Esophagus muscularis mucosa (tissue), 4 donors: ENCODE data around the gene MYO1E. TPM values are rescaled to one million over a fixed set of nuclear protein-coding genes. Genes with fewer than 3 reads are reported as not detected.

Experiments
- DNase-seq: peaks from one replicate; pipeline ENCODE4 v3.0.0-alpha.2; 2017; ENCODE audit errors: extremely low spot score
- H3K27ac ChIP-seq, 4 donors: fragments of 200-600 bp; sonication (generic); replicated peaks in 1 of 4; 1 replicate in 3 of 4; 2 replicates in 1 of 4; pipeline ENCODE4 v1.5.1; 2016 to 2019; ENCODE audit warnings: mild to moderate bottlenecking in 1 of 4
- H3K27me3 ChIP-seq, 4 donors: fragments of 200-600 bp; sonication (generic); one replicate each; pipeline versions ENCODE4 v1.5.1 to v1.6.0; 2016 to 2019
- H3K36me3 ChIP-seq, 4 donors: fragments of 200-600 bp; sonication (generic); one replicate each; pipeline ENCODE4 v1.5.1; 2016 to 2019
- H3K4me1 ChIP-seq, 4 donors: fragments of 200-600 bp; sonication (generic); one replicate each; pipeline ENCODE4 v1.5.1; 2016 to 2019
- H3K4me3 ChIP-seq, 4 donors: fragments of 200-600 bp; sonication (generic); 1 replicate in 2 of 4; 2 replicates in 2 of 4; pipeline ENCODE4 v1.5.1; 2016 to 2019; ENCODE audit warnings: mild to moderate bottlenecking in 4 of 4, moderate library complexity in 1 of 4
- H3K9me3 ChIP-seq, 4 donors: fragments of 200-600 bp; sonication (generic); 1 replicate in 3 of 4; 2 replicates in 1 of 4; pipeline ENCODE4 v1.5.1; 2016 to 2019
- EP300 ChIP-seq: sonication (generic); formaldehyde crosslinking; IDR thresholded peaks from one replicate; pipeline ENCODE4 v1.6.1; 2017; ENCODE audit warnings: antibody characterized with exemption
- POLR2A ChIP-seq: fragments of 450-650 bp; IDR thresholded peaks from one replicate; pipeline ENCODE4 v1.6.1; 2017; ENCODE audit warnings: antibody characterized with exemption, moderate library complexity, mild to moderate bottlenecking, low read depth
- POLR2AphosphoS5 ChIP-seq, 2 donors: sonication (generic); formaldehyde crosslinking; IDR thresholded peaks; one replicate each; pipeline ENCODE4 v1.6.1; 2017; ENCODE audit warnings: antibody characterized with exemption in 2 of 2
- WGBS: methylation state at CpG from one replicate; pipeline ENCODE4 v1.1.5; 2018; 5-methylcytosine and 5-hydroxymethylcytosine counted together
- intact Hi-C: fragments of 100-400 bp; cut with DNase I; formaldehyde crosslinking; loops from one replicate; pipeline ENCODE4 v1.15.1; 2023
- total RNA-seq, 4 donors: library from RNA; depleted of rRNA; stranded (reverse); fragments of >200 nt; gene quantifications; one replicate each; pipeline versions ENCODE4 v1.1.0 to v1.2.1, GENCODE V29; 2016
- TF ChIP-seq, protein P1 (sequence below), 3 experiments: fragments of 200-600 bp in 2 of 3; fragments of 450-650 bp in 1 of 3; sonication (generic) in 2 of 3; IDR thresholded peaks; one replicate each; pipeline ENCODE4 v1.5.1; 2017 to 2019; ENCODE audit warnings: antibody characterized with exemption in 3 of 3, mild to moderate bottlenecking in 2 of 3, moderate library complexity in 1 of 3

Gene MYO1E
- total RNA-seq, 4 donors from 2014 or later: 32.7 to 39.9 (median 37.6) TPM

GRCh38 chr15:59333401-59334075, 39.1 kb downstream of the MYO1E start:
- H3K36me3 ChIP-seq: no peaks in the 10 kb centered on the region
- intact Hi-C loops: no loop called here
- no peak overlapping the region for H3K4me3 ChIP-seq
- TF ChIP-seq EP300 (no peak), POLR2AphosphoS5 (IDR thresholded peaks at IDR 0.05) (no peak), POLR2A (no peak)
- TF ChIP-seq, protein P1, sequence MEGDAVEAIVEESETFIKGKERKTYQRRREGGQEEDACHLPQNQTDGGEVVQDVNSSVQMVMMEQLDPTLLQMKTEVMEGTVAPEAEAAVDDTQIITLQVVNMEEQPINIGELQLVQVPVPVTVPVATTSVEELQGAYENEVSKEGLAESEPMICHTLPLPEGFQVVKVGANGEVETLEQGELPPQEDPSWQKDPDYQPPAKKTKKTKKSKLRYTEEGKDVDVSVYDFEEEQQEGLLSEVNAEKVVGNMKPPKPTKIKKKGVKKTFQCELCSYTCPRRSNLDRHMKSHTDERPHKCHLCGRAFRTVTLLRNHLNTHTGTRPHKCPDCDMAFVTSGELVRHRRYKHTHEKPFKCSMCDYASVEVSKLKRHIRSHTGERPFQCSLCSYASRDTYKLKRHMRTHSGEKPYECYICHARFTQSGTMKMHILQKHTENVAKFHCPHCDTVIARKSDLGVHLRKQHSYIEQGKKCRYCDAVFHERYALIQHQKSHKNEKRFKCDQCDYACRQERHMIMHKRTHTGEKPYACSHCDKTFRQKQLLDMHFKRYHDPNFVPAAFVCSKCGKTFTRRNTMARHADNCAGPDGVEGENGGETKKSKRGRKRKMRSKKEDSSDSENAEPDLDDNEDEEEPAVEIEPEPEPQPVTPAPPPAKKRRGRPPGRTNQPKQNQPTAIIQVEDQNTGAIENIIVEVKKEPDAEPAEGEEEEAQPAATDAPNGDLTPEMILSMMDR (IDR thresholded peaks at IDR 0.05): no peak
- no peak for DNase-seq
- peaks cover 12 to 21% (median 14%) of the 10 kb centered on the region in 4 donors for H3K4me1 ChIP-seq
- no peaks in the 10 kb centered on the region for H3K9me3 ChIP-seq
- no peaks in the 10 kb centered on the region for H3K27me3 ChIP-seq
- 94% methylated on average over 6 of the region's 6 CpGs for WGBS
- no peak overlapping the region for H3K27ac ChIP-seq

DNA sequence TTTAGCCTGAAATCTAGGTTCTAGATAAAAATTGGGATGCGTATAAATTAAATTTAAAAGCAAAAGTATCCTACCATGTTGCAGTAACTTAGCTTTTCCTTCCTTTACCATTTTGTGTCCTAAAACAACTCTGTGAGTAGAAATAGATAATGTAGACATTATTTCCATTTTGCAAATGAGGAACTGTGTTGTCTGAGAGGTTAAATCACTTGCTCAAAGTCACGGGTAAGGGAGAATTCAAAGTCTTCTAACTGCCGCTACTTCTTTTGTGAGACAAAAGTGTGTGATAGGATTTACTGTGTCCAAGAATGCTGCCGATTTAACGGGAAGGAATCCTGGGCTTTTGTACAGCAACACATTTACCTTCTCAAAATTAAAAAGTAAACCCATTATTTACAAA, 40.7 kb downstream of the MYO1E start:
- intact Hi-C loops: no loop called here
- H3K9me3 ChIP-seq: no peaks in the 10 kb centered on the region
- no peak for TF ChIP-seq EP300
- TF ChIP-seq, protein P1 (IDR thresholded peaks at IDR 0.05): no peak
- no peak for TF ChIP-seq POLR2A
- TF ChIP-seq POLR2AphosphoS5 (IDR thresholded peaks at IDR 0.05): no peak
- H3K36me3 ChIP-seq: no peaks in the 10 kb centered on the region
- DNase-seq: no peak
- no peaks in the 10 kb centered on the region for H3K27me3 ChIP-seq
- peaks cover 9 to 21% (median 13%) of the 10 kb centered on the region in 4 donors for H3K4me1 ChIP-seq
- no peak overlapping the region for H3K4me3 ChIP-seq
- WGBS: 88% methylated on average over 5 of the region's 5 CpGs
- no peak overlapping the region for H3K27ac ChIP-seq

DNA sequence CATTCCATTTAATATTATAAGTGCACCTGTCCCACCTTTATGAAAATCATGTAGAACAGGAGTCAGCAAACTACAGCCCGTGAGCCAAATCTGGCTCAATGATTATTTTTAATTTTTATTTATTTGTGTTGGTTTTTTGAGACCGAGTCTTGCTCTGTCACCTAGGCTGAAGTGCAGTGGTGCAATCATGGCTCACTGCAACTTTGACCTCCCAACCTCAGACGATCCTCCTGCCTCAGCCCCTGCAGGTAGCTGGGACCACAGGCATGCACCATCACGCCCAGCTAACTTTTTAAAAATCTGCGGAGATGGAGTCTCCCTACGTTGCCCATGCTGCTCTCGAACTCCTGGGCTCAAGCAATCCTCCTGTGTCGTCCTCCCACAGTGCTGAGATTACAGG, 42.0 kb downstream of the MYO1E start:
- DNase-seq: no peak
- Histone ChIP-seq H3K27ac (no peak overlapping the region), H3K4me3 (no peak overlapping the region), H3K4me1 (peaks cover 9 to 20% (median 13%) of the 10 kb centered on the region in 4 donors), H3K36me3 (no peaks in the 10 kb centered on the region), H3K27me3 (no peaks in the 10 kb centered on the region), H3K9me3 (no peaks in the 10 kb centered on the region)
- 93% methylated on average over 8 of the region's 8 CpGs for WGBS
- intact Hi-C loops: no loop called here
- TF ChIP-seq, protein P1 (IDR thresholded peaks at IDR 0.05): no peak
- TF ChIP-seq POLR2AphosphoS5 (IDR thresholded peaks at IDR 0.05) (no peak), EP300 (no peak), POLR2A (no peak)

DNA sequence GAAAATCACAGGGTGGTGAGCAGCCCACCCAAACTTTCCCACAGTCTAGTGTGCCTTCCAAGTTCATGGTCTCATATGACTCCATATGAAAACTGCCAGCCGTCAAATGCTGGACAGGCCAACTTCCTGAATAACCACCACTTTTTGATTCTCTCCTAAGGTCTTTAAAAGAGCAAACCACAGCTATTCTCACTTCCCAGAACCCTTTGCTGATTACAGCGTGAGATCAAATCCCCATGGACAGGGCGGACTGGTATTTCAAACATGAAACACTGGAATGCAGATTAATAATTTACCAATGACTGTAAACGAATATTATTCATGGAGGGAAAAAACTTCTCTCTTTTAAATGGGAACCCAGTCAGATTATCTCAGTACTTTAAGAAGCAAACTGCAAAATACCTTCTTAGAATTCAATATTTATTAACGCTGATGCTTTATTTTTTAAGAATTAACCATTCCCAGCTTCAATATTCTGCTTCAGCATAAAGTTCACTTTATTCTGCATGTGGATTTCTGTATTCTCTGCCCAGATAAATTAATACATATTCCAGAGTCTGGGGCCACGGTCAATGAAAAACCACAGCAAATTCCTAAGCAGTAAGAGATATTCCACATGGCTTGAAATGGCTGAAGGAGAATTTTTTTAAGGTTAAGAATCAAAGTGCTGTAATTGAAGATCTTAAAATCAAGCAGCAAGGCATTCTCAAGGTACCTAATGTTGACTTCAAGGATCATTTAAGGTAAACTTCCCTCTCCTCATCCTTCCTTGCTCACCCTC, 42.9 kb downstream of the MYO1E start:
- no peaks in the 10 kb centered on the region for H3K36me3 ChIP-seq
- no peak for TF ChIP-seq POLR2A
- no peak for DNase-seq
- no peak overlapping the region for H3K27ac ChIP-seq
- H3K4me1 ChIP-seq: peaks cover 9 to 17% (median 13%) of the 10 kb centered on the region in 4 donors
- 47% methylated on average over 6 of the region's 6 CpGs for WGBS
- no peak overlapping the region for H3K4me3 ChIP-seq
- intact Hi-C loops: no loop called here
- H3K9me3 ChIP-seq: no peaks in the 10 kb centered on the region
- no peaks in the 10 kb centered on the region for H3K27me3 ChIP-seq

- Histone ChIP-seq H3K27ac (no peak overlapping the region), H3K9me3 (no peaks in the 10 kb centered on the region), H3K36me3 (no peaks in the 10 kb centered on the region), H3K27me3 (no peaks in the 10 kb centered on the region), H3K4me3 (no peak overlapping the region), H3K4me1 (peaks cover 9 to 16% (median 12%) of the 10 kb centered on the region in 4 donors)
- DNase-seq: no peak
- intact Hi-C loops: no loop called here
- 89% methylated on average over 4 of the region's 4 CpGs for WGBS
- TF ChIP-seq, protein P1 (IDR thresholded peaks at IDR 0.05): no peak
- TF ChIP-seq EP300 (no peak), POLR2A (no peak), POLR2AphosphoS5 (IDR thresholded peaks at IDR 0.05) (no peak)
These were observed 43.6 kb downstream of the MYO1E start for GRCh38 chr15:59329091-59329490.
